Erythroblast (primary cell): ENCODE results near the gene MRPL14.

Experiments used
- GATA1 ChIP-seq: IDR thresholded peaks from 2 replicates; pipeline ENCODE4 v1.6.1; 2011; ENCODE audit warnings: low read depth, mild to moderate bottlenecking, control low read depth, low read length, moderate library complexity
- POLR2A ChIP-seq: IDR thresholded peaks from 2 replicates; pipeline ENCODE4 v1.6.1; 2011; ENCODE audit warnings: mild to moderate bottlenecking, low read length

DNA sequence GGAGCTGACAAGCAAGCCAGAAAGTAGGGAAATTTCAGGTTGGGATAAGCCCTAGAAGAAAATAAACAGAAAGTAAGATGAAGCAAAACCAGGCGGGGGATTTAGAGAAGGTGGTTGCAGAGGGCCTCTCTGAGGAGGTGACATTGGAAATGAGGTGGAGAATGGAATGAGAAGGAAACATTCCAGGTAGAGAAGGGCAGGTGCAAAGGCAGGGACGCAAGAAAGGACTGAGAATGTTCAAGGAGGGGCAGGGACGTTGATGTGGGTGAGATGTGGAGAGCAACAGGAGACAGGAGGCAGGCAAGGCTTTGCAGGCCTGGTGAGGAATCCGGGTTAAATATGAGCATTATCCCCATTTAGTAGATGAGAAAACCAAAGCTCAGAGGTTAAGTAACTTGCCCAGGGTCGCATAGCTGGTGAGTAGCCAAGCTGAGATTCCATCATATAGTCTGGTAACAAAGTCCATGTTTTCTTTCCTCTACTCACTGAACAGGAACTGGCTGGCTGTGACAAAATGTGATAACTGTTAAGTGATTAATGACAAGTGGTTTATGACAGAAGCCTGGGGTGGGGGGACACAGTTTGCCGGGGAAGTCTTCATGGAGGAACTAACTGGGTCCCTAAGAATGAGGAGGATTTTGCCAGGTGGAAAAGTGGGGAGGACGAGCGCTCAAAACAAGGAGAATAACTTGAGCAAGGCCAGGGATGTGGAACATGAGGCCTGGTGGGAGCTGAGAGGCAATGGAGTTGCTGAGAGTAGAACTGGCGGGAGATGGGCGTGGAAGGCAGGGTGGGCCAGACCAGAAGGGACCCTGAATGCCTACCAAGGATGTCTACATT is 32.6 kb downstream of the MRPL14 start:
- TF ChIP-seq POLR2A (no peak), GATA1 (no peak)
